Measurements from ENCODE around the gene CERS1. TPM values are rescaled to one million over a fixed set of nuclear protein-coding genes. Genes with fewer than 3 reads are reported as not detected.

The CERS1 gene
- polyA plus RNA-seq, 3 donors, result not detected

GRCh38 chr19:18894254-18895037, 1.5 kb downstream of the CERS1 start:
- H3K27ac ChIP-seq (ENCODE audit: low read depth in 1 of 2, low read length in 2 of 2), result no peak overlapping the region
- H3K79me2 ChIP-seq (ENCODE audit: insufficient read depth, low read length), result no peaks in the 10 kb centered on the region
- peaks cover 10% of the 10 kb centered on the region in 2 donors for H3K36me3 Mint-ChIP-seq
- TF ChIP-seq CTCF (IDR thresholded peaks at IDR 0.05), result no peak
- peaks cover 0 to 5% of the 10 kb centered on the region in 2 donors for H3K9me3 ChIP-seq (replicated peaks in 1 of 2; ENCODE audit: control insufficient read depth in 1 of 2, insufficient read depth in 1 of 2, low read length in 2 of 2)
- no peak overlapping the region for H2AFZ ChIP-seq (ENCODE audit: insufficient read depth, low read depth, low read length, poor library complexity, severe bottlenecking)
- H3K4me3 ChIP-seq (replicated peaks in 1 of 3; ENCODE audit: low read depth in 2 of 3, low read length in 3 of 3), result peak overlapping the region in 1 of 3 experiments; percentile 59
- H3K36me3 ChIP-seq (replicated peaks in 1 of 2; ENCODE audit: control insufficient read depth in 1 of 2, insufficient read depth in 2 of 2, low read length in 2 of 2), result peaks cover 7% of the 10 kb centered on the region in 2 donors
- DNase-seq, result no peak
- 11% methylated on average over 13 of the region's 28 CpGs for WGBS (ENCODE audit: insufficient coverage)
- H4K20me1 ChIP-seq (ENCODE audit: insufficient read depth, low read length), result peaks cover 14% of the 10 kb centered on the region
- intact Hi-C loops (cut with micrococcal nuclease), result no loop called here
- no peak overlapping the region for H3K27ac Mint-ChIP-seq
- peak overlapping the region; percentile 68 for H3K4me2 ChIP-seq (replicated peaks; ENCODE audit: extremely low read depth, low read length, poor library complexity, severe bottlenecking)
- peaks cover 14% of the 10 kb centered on the region for H3K4me1 Mint-ChIP-seq
- H3K27me3 Mint-ChIP-seq (ENCODE audit: low read depth in 3 of 3), result peaks cover 29 to 58% (median 44%) of the 10 kb centered on the region in 3 donors
- H3K4me3 Mint-ChIP-seq, result peak overlapping the region in 1 of 2 donors; percentile 74
- H3K9me3 Mint-ChIP-seq, result peaks cover 0 to 7% (median 4%) of the 10 kb centered on the region in 7 donors
- peaks cover 3 to 37% of the 10 kb centered on the region in 2 donors for H3K27me3 ChIP-seq (ENCODE audit: control insufficient read depth in 2 of 2, insufficient read depth in 2 of 2, low read length in 2 of 2)
- peaks cover 4 to 10% of the 10 kb centered on the region in 2 donors for H3K4me1 ChIP-seq (ENCODE audit: control insufficient read depth in 1 of 2, insufficient read depth in 2 of 2, low read length in 2 of 2)
- no peak overlapping the region for H3K9ac ChIP-seq (ENCODE audit: insufficient read depth, low read length, poor library complexity, severe bottlenecking)

GRCh38 chr19:18893587-18894253, 2.2 kb downstream of the CERS1 start:
- Mint-ChIP-seq H3K9me3 (peaks cover 0 to 9% (median 4%) of the 10 kb centered on the region in 7 donors), H3K4me3 (peak overlapping the region in 1 of 2 donors; percentile 68), H3K36me3 (peaks cover 3 to 6% of the 10 kb centered on the region in 2 donors), H3K27ac (no peak overlapping the region), H3K4me1 (peaks cover 14% of the 10 kb centered on the region), H3K27me3 (ENCODE audit: low read depth in 3 of 3) (peaks cover 29 to 58% (median 44%) of the 10 kb centered on the region in 3 donors)
- peaks cover 3 to 37% of the 10 kb centered on the region in 2 donors for H3K27me3 ChIP-seq (ENCODE audit: control insufficient read depth in 2 of 2, insufficient read depth in 2 of 2, low read length in 2 of 2)
- H3K4me3 ChIP-seq (replicated peaks in 1 of 3; ENCODE audit: low read depth in 2 of 3, low read length in 3 of 3), result no peak overlapping the region
- peaks cover 7% of the 10 kb centered on the region for H4K20me1 ChIP-seq (ENCODE audit: insufficient read depth, low read length)
- H3K4me1 ChIP-seq (ENCODE audit: control insufficient read depth in 1 of 2, insufficient read depth in 2 of 2, low read length in 2 of 2), result peaks cover 4 to 10% of the 10 kb centered on the region in 2 donors
- H3K79me2 ChIP-seq (ENCODE audit: insufficient read depth, low read length), result no peaks in the 10 kb centered on the region
- TF ChIP-seq CTCF (IDR thresholded peaks at IDR 0.05), result no peak
- no peak overlapping the region for H2AFZ ChIP-seq (ENCODE audit: insufficient read depth, low read depth, low read length, poor library complexity, severe bottlenecking)
- 81% methylated on average over 15 of the region's 18 CpGs for WGBS (ENCODE audit: insufficient coverage)
- H3K9ac ChIP-seq (ENCODE audit: insufficient read depth, low read length, poor library complexity, severe bottlenecking), result no peak overlapping the region
- no peak for DNase-seq
- H3K4me2 ChIP-seq (replicated peaks; ENCODE audit: extremely low read depth, low read length, poor library complexity, severe bottlenecking), result no peak overlapping the region
- intact Hi-C loops (cut with micrococcal nuclease), result no loop called here
- peaks cover 0 to 5% of the 10 kb centered on the region in 2 donors for H3K9me3 ChIP-seq (replicated peaks in 1 of 2; ENCODE audit: control insufficient read depth in 1 of 2, insufficient read depth in 1 of 2, low read length in 2 of 2)
- H3K36me3 ChIP-seq (replicated peaks in 1 of 2; ENCODE audit: control insufficient read depth in 1 of 2, insufficient read depth in 2 of 2, low read length in 2 of 2), result peaks cover 0 to under 1% of the 10 kb centered on the region in 2 donors
- no peak overlapping the region for H3K27ac ChIP-seq (ENCODE audit: low read depth in 1 of 2, low read length in 2 of 2)

Data from CD14-positive monocyte (primary cell).